HEK293 (cell line): ENCODE data around the gene AFF2.

Experiments
- CTCF ChIA-PET: fragments of 350-600 bp; formaldehyde crosslinking; extraction: SDS; loops from one replicate; lab custom pipeline; 2021; ENCODE audit warnings: antibody characterized with exemption; lab: Yijun Ruan, JAX
- POLR2A ChIA-PET: fragments of 300-600 bp; formaldehyde crosslinking; extraction: SDS; loops from one replicate; lab custom pipeline; 2020; ENCODE audit warnings: antibody characterized with exemption, inconsistent platforms; lab: Yijun Ruan, JAX
- H3K27ac ChIP-seq: fragments of 200-500 bp; sonication (Bioruptor generic); 2 replicates; pipeline ENCODE4 v1.5.1; 2014; ENCODE audit warnings: low read depth, low read length, control low read depth, inconsistent platforms; ENCODE audit errors: extremely low read depth
- H3K36me3 ChIP-seq, 2 experiments: fragments of 200-500 bp in 1 of 2; sonication (Bioruptor generic) in 1 of 2; 1 replicate in 1 of 2; 2 replicates in 1 of 2; pipeline ENCODE4 v1.5.1; 2014 to 2017; ENCODE audit warnings: inconsistent platforms in 2 of 2, low read length in 2 of 2; ENCODE audit not compliant: control insufficient read depth in 2 of 2, insufficient read depth in 1 of 2
- H3K4me1 ChIP-seq: fragments of 200-500 bp; sonication (Bioruptor generic); 2 replicates; pipeline ENCODE4 v1.5.1; 2014; ENCODE audit warnings: mild to moderate bottlenecking, low read length, inconsistent platforms; ENCODE audit not compliant: control insufficient read depth, insufficient read depth
- H3K4me3 ChIP-seq: 2 replicates; pipeline ENCODE4 v1.5.1; 2011; ENCODE audit warnings: low read depth, mild to moderate bottlenecking, control low read depth, low read length, moderate library complexity
- H3K9me3 ChIP-seq: fragments of 200-500 bp; sonication (Bioruptor generic); 2 replicates; pipeline ENCODE4 v1.5.1; 2014; ENCODE audit warnings: low read depth, low read length, inconsistent platforms; ENCODE audit not compliant: control insufficient read depth, insufficient read depth
- BCL11A ChIP-seq: fragments of 450-650 bp; formaldehyde crosslinking; IDR thresholded peaks from 2 replicates; pipeline ENCODE4 v1.5.1; 2016; ENCODE audit warnings: low read depth, missing biosample characterization, missing genetic modification characterization
- CTCF ChIP-seq: fragments of 450-650 bp; formaldehyde crosslinking; IDR thresholded peaks from 2 replicates; pipeline ENCODE4 v1.5.1; 2016; ENCODE audit warnings: missing biosample characterization, missing genetic modification characterization
- GLIS2 ChIP-seq: fragments of 450-650 bp; formaldehyde crosslinking; IDR thresholded peaks from 2 replicates; pipeline ENCODE4 v1.5.1; 2016; ENCODE audit warnings: missing biosample characterization, missing genetic modification characterization
- IKZF3 ChIP-seq: fragments of 450-650 bp; IDR thresholded peaks from 2 replicates; pipeline ENCODE4 v1.5.0; 2018; ENCODE audit warnings: missing biosample characterization, mild to moderate bottlenecking, missing genetic modification characterization, moderate library complexity
- PRDM2 ChIP-seq: fragments of 450-650 bp; formaldehyde crosslinking; IDR thresholded peaks from 2 replicates; pipeline ENCODE4 v1.5.1; 2016; ENCODE audit warnings: missing biosample characterization, missing genetic modification characterization, borderline replicate concordance
- ZBTB11 ChIP-seq: fragments of 450-650 bp; formaldehyde crosslinking; conservative IDR thresholded peaks from 2 replicates; pipeline ENCODE4 v1.5.1; 2016; ENCODE audit warnings: low read depth, missing biosample characterization, missing genetic modification characterization
- ZBTB48 ChIP-seq: fragments of 450-650 bp; formaldehyde crosslinking; IDR thresholded peaks from 2 replicates; pipeline ENCODE4 v1.5.1; 2016; ENCODE audit warnings: missing biosample characterization, missing genetic modification characterization
- ZBTB8A ChIP-seq: fragments of 450-650 bp; formaldehyde crosslinking; IDR thresholded peaks from 2 replicates; pipeline ENCODE4 v1.5.1; 2016; ENCODE audit warnings: missing biosample characterization, missing genetic modification characterization
- ZNF112 ChIP-seq: fragments of 450-650 bp; formaldehyde crosslinking; IDR thresholded peaks from 2 replicates; pipeline ENCODE4 v1.5.0; 2017; ENCODE audit warnings: missing biosample characterization, missing genetic modification characterization
- ZNF146 ChIP-seq: fragments of 450-650 bp; formaldehyde crosslinking; IDR thresholded peaks from 2 replicates; pipeline ENCODE4 v1.5.1; 2016; ENCODE audit warnings: missing biosample characterization, missing genetic modification characterization
- ZNF223 ChIP-seq: fragments of 450-650 bp; formaldehyde crosslinking; IDR thresholded peaks from 2 replicates; pipeline ENCODE4 v1.5.1; 2016; ENCODE audit warnings: missing biosample characterization, missing genetic modification characterization
- ZNF280D ChIP-seq: fragments of 450-650 bp; formaldehyde crosslinking; IDR thresholded peaks from 2 replicates; pipeline ENCODE4 v1.5.1; 2016; ENCODE audit warnings: missing biosample characterization, missing genetic modification characterization
- ZNF302 ChIP-seq: fragments of 450-650 bp; formaldehyde crosslinking; IDR thresholded peaks from 2 replicates; pipeline ENCODE4 v1.5.1; 2016; ENCODE audit warnings: missing biosample characterization, missing genetic modification characterization, low read depth
- ZNF560 ChIP-seq: fragments of 450-650 bp; formaldehyde crosslinking; IDR thresholded peaks from 2 replicates; pipeline ENCODE4 v1.5.1; 2017; ENCODE audit warnings: missing biosample characterization, missing genetic modification characterization, borderline replicate concordance
- ZNF639 ChIP-seq: fragments of 450-650 bp; formaldehyde crosslinking; IDR thresholded peaks from 2 replicates; pipeline ENCODE4 v1.5.1; 2016; ENCODE audit warnings: missing biosample characterization, missing genetic modification characterization
- ZNF707 ChIP-seq: fragments of 450-650 bp; formaldehyde crosslinking; IDR thresholded peaks from 2 replicates; pipeline ENCODE4 v1.5.1; 2016; ENCODE audit warnings: missing biosample characterization, missing genetic modification characterization
- ZNF768 ChIP-seq: fragments of 450-650 bp; formaldehyde crosslinking; IDR thresholded peaks from 2 replicates; pipeline ENCODE4 v1.5.1; 2018; ENCODE audit warnings: missing biosample characterization, mild to moderate bottlenecking, missing genetic modification characterization
- ZNF776 ChIP-seq: fragments of 450-650 bp; formaldehyde crosslinking; IDR thresholded peaks from 2 replicates; pipeline ENCODE4 v1.5.0; 2017; ENCODE audit warnings: missing biosample characterization, missing genetic modification characterization, borderline replicate concordance

Gene AFF2

GRCh38 chrX:148763896-148764295, 263.5 kb downstream of the AFF2 start:
- no peaks in the 10 kb centered on the region for H3K36me3 ChIP-seq
- CTCF ChIA-PET = no interaction called here
- no peak overlapping the region for H3K4me3 ChIP-seq
- POLR2A ChIA-PET = no interaction called here
- TF ChIP-seq ZBTB8A (no peak), ZNF280D (tag by site-specific recombination) (no peak), ZNF302 (tag by site-specific recombination) (no peak), ZNF639 (tag by site-specific recombination) (no peak), CTCF (tag by site-specific recombination) (no peak), ZNF146 (no peak), ZNF560 (tag by site-specific recombination) (no peak), ZNF707 (tag by site-specific recombination) (no peak), ZNF223 (tag by site-specific recombination) (no peak), ZBTB11 (tag by site-specific recombination) (no peak), ZNF112 (no peak), ZBTB48 (tag by site-specific recombination) (no peak), IKZF3 (tag by site-specific recombination) (no peak), BCL11A (tag by site-specific recombination) (no peak), GLIS2 (tag by site-specific recombination) (no peak), ZNF768 (tag by site-specific recombination) (no peak), PRDM2 (no peak), ZNF776 (no peak)
- TF ChIP-seq, all 188 proteins: peak for 0
- H3K27ac ChIP-seq = no peak overlapping the region
- no peaks in the 10 kb centered on the region for H3K9me3 ChIP-seq
- H3K4me1 ChIP-seq = no peaks in the 10 kb centered on the region
